Measurements from ENCODE around the gene GEMIN4. TPM values are rescaled to one million over a fixed set of nuclear protein-coding genes. Genes with fewer than 3 reads are reported as not detected.

Gene GEMIN4
- total and polyA plus RNA-seq, 2 of the 8 experiments (the other 6 are each of a cell fraction or from before 2014, with no cell fraction given): 32.1 to 51.9 TPM

DNA sequence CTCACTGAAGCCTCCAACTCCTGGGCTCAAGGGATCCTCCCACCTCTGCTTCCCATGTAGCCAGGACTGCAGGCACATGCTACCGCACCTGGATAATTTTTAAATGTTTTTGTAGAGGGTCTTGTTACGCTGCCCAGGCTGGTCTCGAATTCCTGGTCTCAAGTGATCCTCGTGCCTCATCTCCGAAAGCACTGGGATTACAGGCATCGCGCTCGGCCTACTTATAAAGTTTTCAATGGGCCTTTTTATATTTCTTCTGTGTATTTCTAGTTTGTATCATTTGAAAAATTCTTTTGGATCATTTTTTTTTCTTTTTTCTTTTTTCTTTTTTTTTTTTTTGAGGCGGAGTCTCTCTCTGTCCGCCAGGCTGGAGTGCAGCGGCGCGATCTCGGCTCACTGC is 27.0 kb downstream of the GEMIN4 start (continued):
- TF ChIP-seq KDM5A (IDR thresholded peaks at IDR 0.05; ENCODE audit: low read length) (no peak), KDM4A (IDR thresholded peaks at IDR 0.05; ENCODE audit: low read depth, low read length, severe bottlenecking) (no peak)
- TF ChIP-seq, protein P1, sequence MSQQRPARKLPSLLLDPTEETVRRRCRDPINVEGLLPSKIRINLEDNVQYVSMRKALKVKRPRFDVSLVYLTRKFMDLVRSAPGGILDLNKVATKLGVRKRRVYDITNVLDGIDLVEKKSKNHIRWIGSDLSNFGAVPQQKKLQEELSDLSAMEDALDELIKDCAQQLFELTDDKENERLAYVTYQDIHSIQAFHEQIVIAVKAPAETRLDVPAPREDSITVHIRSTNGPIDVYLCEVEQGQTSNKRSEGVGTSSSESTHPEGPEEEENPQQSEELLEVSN (IDR thresholded peaks at IDR 0.05): no peak
